ENCODE measurements around the gene KLF5.

- TF ChIP-seq, protein P1, sequence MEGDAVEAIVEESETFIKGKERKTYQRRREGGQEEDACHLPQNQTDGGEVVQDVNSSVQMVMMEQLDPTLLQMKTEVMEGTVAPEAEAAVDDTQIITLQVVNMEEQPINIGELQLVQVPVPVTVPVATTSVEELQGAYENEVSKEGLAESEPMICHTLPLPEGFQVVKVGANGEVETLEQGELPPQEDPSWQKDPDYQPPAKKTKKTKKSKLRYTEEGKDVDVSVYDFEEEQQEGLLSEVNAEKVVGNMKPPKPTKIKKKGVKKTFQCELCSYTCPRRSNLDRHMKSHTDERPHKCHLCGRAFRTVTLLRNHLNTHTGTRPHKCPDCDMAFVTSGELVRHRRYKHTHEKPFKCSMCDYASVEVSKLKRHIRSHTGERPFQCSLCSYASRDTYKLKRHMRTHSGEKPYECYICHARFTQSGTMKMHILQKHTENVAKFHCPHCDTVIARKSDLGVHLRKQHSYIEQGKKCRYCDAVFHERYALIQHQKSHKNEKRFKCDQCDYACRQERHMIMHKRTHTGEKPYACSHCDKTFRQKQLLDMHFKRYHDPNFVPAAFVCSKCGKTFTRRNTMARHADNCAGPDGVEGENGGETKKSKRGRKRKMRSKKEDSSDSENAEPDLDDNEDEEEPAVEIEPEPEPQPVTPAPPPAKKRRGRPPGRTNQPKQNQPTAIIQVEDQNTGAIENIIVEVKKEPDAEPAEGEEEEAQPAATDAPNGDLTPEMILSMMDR (IDR thresholded peaks at IDR 0.05) = no peak
- no peak for TF ChIP-seq POLR2A (IDR thresholded peaks at IDR 0.05; ENCODE audit: low read depth)
Measured at GRCh38 chr13:73107970-73108369, 49.2 kb downstream of the KLF5 start.
